ENCODE data around the gene PTPN23.

PTPN23 gene

DNA sequence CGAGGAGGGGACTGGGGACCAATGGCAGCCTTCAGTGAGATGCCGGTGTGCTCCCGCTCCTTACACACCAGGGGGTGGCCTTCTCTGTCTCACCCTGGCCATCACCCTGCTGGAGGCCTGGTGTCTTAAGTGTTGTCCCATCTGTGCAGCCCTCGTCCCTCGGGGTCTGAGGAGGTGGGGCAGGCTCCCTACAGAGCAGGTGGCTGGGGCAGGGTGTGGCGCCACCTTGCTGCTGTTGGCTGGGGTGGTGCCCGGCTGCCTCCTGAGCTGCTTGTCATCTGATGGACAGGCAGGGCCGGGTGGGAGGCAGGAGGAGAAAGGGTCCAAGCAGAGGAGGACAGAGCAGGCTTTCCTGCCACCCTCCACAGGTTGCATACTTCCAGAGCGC is 25.9 kb downstream of the PTPN23 start:
- DNase-seq = no peak

DNA sequence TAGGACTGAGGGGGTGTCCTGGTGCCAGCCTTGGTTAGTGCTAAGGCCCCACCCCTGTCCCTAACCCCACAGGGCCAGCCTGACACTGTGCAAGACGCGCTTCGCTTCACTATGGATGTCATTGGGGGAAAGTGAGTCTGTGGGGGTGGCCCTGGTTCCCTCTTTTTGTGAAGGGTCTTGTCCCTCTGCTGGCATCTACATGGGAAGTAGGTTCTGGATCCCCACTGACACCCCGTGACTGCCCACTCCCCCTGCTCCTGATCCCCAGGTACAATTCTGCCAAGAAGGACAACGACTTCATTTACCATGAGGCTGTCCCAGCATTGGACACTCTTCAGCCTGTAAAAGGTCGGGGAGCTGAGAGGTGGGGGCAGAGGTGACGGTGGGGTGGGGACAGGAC is 26.4 kb downstream of the PTPN23 start:
- no peak for DNase-seq

GRCh38 chr3:47407896-47408838 is 27.3 kb downstream of the PTPN23 start:
- DNase-seq = no peak

DNA sequence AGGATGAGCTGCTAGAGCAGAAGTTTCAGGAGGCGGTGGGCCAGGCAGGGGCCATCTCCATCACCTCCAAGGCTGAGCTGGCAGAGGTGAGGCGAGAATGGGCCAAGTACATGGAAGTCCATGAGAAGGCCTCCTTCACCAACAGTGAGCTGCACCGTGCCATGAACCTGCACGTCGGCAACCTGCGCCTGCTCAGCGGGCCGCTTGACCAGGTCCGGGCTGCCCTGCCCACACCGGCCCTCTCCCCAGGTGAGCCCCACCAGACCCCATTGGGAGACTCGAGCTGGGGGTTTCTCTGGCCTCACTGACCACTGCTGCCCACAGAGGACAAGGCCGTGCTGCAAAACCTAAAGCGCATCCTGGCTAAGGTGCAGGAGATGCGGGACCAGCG is 28.0 kb downstream of the PTPN23 start:
- DNase-seq = no peak

DNA sequence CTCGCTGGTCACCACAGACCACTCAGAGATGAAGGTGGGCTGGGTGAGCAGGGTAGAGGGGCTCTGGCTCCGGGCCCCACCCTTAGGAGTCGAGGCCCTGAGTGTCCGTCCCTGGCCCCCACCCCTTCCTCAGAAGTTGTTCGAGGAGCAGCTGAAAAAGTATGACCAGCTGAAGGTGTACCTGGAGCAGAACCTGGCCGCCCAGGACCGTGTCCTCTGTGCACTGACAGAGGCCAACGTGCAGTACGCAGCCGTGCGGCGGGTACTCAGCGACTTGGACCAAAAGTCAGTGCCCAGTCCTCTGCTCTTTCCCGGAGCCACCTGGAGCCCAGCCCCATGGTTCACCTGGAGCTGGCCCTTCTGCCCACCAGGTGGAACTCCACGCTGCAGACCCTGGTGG is 28.5 kb downstream of the PTPN23 start:
- no peak for DNase-seq

DNA sequence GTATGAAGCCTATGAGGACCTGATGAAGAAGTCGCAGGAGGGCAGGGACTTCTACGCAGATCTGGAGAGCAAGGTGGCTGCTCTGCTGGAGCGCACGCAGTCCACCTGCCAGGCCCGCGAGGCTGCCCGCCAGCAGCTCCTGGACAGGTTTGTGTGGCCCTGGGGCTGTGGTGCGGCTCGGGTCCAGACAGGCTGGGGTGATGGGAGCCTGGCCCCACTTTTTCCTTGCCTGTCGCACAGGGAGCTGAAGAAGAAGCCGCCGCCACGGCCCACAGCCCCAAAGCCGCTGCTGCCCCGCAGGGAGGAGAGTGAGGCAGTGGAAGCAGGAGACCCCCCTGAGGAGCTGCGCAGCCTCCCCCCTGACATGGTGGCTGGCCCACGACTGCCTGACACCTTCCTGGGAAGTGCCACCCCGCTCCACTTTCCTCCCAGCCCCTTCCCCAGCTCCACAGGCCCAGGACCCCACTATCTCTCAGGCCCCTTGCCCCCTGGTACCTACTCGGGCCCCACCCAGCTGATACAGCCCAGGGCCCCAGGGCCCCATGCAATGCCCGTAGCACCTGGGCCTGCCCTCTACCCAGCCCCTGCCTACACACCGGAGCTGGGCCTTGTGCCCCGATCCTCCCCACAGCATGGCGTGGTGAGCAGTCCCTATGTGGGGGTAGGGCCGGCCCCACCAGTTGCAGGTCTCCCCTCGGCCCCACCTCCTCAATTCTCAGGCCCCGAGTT is 29.0 kb downstream of the PTPN23 start:
- no peak for DNase-seq

- no peak for DNase-seq
Observed at GRCh38 chr3:47410417-47410720, 29.5 kb downstream of the PTPN23 start.

DNA sequence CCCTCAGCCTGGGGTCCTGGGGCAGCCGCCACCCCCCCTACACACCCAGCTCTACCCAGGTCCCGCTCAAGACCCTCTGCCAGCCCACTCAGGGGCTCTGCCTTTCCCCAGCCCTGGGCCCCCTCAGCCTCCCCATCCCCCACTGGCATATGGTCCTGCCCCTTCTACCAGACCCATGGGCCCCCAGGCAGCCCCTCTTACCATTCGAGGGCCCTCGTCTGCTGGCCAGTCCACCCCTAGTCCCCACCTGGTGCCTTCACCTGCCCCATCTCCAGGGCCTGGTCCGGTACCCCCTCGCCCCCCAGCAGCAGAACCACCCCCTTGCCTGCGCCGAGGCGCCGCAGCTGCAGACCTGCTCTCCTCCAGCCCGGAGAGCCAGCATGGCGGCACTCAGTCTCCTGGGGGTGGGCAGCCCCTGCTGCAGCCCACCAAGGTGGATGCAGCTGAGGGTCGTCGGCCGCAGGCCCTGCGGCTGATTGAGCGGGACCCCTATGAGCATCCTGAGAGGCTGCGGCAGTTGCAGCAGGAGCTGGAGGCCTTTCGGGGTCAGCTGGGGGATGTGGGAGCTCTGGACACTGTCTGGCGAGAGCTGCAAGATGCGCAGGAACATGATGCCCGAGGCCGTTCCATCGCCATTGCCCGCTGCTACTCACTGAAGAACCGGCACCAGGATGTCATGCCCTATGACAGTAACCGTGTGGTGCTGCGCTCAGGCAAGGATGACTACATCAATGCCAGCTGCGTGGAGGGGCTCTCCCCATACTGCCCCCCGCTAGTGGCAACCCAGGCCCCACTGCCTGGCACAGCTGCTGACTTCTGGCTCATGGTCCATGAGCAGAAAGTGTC is 30.2 kb downstream of the PTPN23 start:
- DNase-seq = no peak

DNA sequence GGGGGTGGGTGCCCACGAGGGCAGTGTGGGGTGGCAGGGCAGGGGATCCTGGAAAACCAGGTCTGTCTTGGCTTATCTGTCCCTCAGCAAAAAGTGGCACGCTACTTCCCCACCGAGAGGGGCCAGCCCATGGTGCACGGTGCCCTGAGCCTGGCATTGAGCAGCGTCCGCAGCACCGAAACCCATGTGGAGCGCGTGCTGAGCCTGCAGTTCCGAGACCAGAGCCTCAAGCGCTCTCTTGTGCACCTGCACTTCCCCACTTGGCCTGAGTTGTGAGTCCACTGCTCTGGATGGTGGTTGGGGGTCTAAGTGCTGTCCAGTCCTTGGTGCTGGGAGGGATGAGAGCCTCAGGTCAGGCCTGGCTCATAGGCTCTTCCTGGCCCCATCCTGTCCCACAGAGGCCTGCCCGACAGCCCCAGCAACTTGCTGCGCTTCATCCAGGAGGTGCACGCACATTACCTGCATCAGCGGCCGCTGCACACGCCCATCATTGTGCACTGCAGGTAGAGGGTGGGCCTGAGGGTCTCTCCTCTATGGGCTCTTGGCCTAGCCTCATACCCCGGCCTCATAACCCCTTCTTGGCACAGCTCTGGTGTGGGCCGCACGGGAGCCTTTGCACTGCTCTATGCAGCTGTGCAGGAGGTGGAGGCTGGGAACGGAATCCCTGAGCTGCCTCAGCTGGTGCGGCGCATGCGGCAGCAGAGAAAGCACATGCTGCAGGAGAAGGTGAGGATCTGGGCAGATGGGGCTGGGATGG is 31.1 kb downstream of the PTPN23 start:
- DNase-seq = no peak

- no peak for DNase-seq
Observed at GRCh38 chr3:47412453-47412756, 31.6 kb downstream of the PTPN23 start.

DNA sequence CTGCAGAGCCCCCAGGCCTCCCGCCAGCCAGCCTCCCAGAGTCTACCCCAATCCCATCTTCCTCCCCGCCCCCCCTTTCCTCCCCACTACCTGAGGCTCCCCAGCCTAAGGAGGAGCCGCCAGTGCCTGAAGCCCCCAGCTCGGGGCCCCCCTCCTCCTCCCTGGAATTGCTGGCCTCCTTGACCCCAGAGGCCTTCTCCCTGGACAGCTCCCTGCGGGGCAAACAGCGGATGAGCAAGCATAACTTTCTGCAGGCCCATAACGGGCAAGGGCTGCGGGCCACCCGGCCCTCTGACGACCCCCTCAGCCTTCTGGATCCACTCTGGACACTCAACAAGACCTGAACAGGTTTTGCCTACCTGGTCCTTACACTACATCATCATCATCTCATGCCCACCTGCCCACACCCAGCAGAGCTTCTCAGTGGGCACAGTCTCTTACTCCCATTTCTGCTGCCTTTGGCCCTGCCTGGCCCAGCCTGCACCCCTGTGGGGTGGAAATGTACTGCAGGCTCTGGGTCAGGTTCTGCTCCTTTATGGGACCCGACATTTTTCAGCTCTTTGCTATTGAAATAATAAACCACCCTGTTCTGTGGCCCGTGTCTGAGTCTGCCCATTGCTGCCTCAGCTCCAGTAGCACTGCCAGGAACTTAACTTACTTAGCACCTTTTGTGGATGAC is 32.2 kb downstream of the PTPN23 start:
- DNase-seq = no peak

GRCh38 chr3:47413751-47414150 is 32.9 kb downstream of the PTPN23 start:
- no peak for DNase-seq

DNA sequence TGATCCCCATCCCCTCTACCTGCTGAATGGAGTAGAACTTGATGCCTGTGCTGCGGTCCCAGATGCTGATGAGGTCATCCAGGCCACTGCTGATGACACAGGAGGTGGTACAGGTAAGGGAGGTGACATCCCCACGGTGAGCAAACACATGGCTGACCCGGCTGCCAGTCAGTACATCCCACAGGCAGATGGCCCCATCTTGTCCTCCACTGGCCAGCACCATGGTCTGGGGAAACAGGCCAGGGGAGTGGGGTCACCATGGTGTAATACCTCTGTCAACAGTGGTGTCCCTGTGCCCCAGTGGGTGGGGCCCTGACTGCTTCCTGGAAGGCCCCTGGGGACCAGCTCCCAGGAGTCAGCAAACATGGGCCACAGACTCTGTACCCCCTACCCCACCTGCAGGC is 33.3 kb downstream of the PTPN23 start:
- DNase-seq = no peak

DNA sequence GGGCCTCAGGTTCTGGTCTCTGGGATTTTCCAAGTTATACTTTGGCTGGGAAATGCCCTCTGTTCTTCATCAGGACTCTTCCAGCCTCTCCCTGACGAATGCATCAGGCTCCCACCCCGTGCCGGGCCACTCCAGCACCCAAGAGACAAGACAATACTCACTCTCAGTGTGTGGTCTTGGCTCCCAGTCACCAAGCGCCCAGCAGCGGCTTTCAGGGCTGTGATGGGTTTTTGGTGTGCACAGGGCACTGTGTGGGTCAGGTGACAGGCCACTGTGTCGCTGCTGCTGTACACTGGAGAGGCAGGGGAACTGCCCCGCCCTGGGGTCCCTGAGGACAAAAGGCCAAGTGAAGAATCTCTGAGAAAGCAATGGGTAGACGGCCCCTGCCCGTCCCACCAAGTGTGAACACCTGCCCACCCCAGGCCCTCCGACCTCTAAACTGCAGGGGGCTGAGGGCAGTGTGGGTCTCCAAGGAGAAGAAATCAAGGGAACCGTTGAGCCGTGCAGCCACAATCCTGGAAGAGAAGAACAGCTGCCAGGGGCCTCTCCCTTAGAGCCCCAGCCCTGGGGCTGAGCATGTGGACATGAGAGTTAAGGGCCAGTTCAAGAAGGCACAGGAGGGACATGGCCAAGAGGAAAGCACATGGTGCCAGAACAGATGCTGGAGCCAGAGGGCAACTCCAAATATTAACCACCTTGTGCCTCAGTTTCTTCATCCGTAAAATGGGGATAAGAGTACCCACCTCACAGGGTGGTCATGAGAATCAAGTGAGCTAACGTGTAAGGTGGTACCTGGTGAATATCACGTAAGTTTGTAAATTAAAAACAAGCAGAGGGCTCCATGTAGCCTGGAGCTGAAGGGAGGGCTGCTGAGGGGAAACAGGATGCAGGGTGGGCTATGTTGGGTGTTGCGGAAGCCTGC is 34.1 kb downstream of the PTPN23 start:
- DNase-seq = no peak

DNA sequence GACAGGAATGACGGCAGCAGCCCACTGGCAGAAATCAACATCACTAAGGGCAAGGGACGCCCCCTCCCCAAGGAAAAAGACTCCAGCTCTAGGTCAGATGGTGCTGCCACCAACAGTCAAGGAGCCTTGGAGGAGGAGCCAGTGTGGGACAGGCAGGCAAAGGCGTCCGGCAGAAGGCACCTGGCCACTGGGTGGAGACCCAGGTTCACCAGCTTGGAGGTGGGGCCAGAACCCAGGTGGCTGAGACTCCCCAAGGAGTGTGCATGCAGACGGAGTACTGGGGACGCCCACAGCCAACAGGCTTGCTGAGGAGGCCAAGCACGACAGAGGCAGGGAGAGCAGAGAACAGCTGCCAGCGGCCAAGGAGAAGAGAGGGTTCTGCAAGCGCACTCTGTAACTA is 35.2 kb downstream of the PTPN23 start:
- DNase-seq = no peak

DNA sequence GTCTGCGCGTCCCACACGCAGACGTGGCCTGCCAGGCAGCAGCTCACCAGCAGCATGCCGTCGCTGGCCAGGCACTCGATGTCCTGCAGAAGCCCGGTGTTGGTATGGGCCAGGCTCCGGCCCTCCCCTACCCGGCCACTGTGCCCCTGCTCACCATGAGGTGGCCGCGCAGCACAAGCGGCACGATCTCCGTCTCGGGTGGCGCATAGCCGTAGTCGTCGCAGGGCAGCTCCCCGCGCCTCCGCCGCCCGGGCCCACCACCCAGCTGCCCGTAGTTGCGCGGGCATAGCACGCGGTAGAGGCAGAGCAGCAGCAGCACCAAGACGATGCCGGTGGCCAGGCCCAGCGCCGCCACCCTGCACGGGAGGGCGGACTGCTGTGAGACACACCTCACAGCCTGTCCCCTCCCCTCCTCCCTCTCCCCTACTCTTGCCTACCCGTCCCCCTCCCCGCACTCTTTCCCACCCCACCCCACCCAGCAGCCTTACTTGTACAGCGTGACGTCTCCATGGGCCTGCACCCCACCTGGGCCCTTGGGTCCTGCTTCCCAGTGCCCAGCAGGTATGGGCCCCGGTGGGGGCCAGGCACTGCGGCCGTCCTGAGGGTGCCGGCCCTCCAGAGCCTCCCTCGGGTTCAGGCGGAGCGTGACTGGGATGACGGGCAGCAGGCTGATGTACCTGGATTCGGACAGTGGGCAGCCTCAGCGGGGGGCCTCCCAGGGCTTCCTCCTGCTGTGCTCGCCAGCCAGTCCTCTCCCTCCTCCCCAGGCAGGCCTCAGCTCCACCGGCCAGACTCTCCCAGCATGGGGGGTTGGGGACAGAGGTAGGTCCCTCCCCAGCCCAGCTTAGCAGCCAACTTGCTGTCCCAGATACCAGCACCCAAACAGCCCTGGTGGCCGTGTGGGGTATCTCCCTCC is 37.6 kb downstream of the PTPN23 start:
- no peak for DNase-seq

DNA sequence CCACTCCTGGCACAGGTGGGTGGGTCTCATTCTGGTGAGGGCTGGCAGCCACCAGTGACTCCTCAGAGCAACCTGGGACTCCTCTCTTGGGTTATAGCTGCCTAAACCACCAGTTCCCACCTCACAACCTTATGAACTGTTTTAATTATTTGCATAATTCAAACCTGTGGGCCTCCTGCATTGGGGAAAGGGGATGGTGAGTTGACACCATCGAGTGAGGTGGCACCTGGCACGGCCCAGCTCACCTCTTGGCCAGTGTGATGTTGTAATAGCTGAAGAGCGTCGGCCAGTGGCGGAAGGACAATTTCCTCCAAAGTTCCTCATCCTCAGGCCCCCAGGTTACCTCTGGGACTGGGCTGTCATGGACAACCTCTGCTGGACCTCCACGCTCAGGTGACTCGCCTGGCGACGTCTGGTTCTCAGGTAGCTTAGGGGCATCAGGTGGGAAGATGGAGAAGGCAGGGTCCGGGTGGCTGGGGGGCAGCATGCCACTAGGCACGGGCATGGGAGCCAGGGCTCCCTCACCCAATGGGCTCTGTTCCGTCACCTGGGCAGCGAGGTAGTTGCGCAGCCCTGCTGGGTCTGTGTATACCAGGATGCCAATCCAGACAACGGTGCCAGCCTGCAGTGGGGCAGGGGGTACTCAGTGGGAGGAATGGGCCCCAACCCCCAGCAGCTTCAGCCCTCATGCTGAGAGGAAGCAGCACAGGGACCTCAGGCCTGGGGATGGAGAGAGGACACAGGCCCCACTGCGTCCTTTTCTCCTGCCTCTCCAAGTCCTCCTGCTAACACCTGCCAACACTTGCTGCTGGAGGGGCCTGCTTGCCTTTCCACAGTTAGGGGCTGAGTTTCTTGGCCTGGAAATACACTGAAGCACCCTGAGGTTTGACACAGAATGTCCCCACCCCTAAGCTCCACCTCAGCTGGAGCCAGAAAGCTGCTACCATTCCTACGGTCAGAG is 38.5 kb downstream of the PTPN23 start:
- no peak for DNase-seq

DNA sequence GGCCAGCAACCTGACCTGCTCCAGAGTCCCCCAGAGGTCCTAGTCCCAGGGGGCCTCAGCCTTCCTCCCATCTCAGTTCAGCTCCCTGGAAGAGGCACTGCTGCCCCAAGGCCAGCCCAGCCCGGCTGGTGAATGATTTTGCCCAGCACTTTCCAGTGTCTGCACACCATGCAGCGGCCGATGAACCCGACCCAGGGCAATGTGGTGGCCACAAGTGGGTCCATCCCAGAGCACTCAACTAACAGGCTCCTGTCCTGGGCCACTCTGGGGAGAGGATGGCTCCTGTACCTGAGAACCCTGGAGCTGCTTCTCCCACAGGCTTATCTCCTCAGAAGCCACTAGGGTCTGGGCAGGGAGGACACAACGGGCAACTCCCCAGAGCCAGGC is 39.2 kb downstream of the PTPN23 start:
- DNase-seq = no peak
